Activated CD4-positive, alpha-beta T cell treated with anti-CD3 and anti-CD28 coated beads, Interleukin-2, amount 50 U/mL, for 16 hours (primary cell): ENCODE data around the gene CDC42EP3.

ENCODE experiments used
- DNase-seq: peaks from one replicate; pipeline ENCODE4 v3.0.0-alpha.2; 2020

CDC42EP3 gene

GRCh38 chr2:37614061-37614738 lies 57.2 kb downstream of the CDC42EP3 start:
- no peak for DNase-seq

- DNase-seq: no peak
These were observed 59.1 kb downstream of the CDC42EP3 start for GRCh38 chr2:37612382-37612781.

- no peak for DNase-seq
These were observed 60.7 kb downstream of the CDC42EP3 start for GRCh38 chr2:37610638-37611289.

GRCh38 chr2:37609782-37610181 lies 61.7 kb downstream of the CDC42EP3 start:
- DNase-seq: no peak

- no peak for DNase-seq
These were observed 66.7 kb downstream of the CDC42EP3 start for GRCh38 chr2:37604716-37605115.

- DNase-seq: peak; percentile 57
These were observed 68.7 kb downstream of the CDC42EP3 start for GRCh38 chr2:37602702-37603101.

- DNase-seq: peak; percentile 28
These were observed 69.4 kb downstream of the CDC42EP3 start for GRCh38 chr2:37602040-37602439.

- DNase-seq: no peak
These were observed 69.9 kb downstream of the CDC42EP3 start for GRCh38 chr2:37601569-37601968.

- peak; percentile 60 for DNase-seq
These were observed 70.7 kb downstream of the CDC42EP3 start for GRCh38 chr2:37600735-37601134.

GRCh38 chr2:37599688-37600525 lies 71.5 kb downstream of the CDC42EP3 start:
- DNase-seq: peak; percentile 57

- DNase-seq: no peak
These were observed 77.7 kb downstream of the CDC42EP3 start for GRCh38 chr2:37593694-37594093.

- DNase-seq: no peak
These were observed 78.4 kb downstream of the CDC42EP3 start for GRCh38 chr2:37593024-37593423.
